Measurements from ENCODE around the gene C17orf107.

- TF ChIP-seq EZH2 (IDR thresholded peaks at IDR 0.05; ENCODE audit: borderline replicate concordance) (no peak), CTCF (IDR thresholded peaks at IDR 0.05; ENCODE audit: poor library complexity) (no peak), EZH2phosphoT487 (IDR thresholded peaks at IDR 0.05; ENCODE audit: low read depth, severe bottlenecking, unreplicated experiment) (no peak)
Measured at GRCh38 chr17:4931963-4932362, 32.6 kb downstream of the C17orf107 start, which contains the start of gene GP1BA.

All from hepatocyte (in vitro differentiated cells).